A673 (cell line): Measurements from ENCODE around the gene MYO18B.

Experiments
- EZH2 ChIP-seq: fragments of 200-600 bp; sonication (generic); IDR thresholded peaks from 2 replicates; pipeline ENCODE4 v1.6.1; 2017; ENCODE audit warnings: borderline replicate concordance, low read depth, mild to moderate bottlenecking, mixed read lengths, antibody characterized with exemption, low read length; ENCODE audit not compliant: poor library complexity, severe bottlenecking
- TF ChIP-seq, protein P1 (sequence below): fragments of 300-800, 200-600 bp; sonication (generic); conservative IDR thresholded peaks from 2 replicates; pipeline ENCODE4 v1.5.1; 2017; ENCODE audit warnings: low read depth, mild to moderate bottlenecking, antibody characterized with exemption, low read length, moderate library complexity, mixed read lengths

DNA sequence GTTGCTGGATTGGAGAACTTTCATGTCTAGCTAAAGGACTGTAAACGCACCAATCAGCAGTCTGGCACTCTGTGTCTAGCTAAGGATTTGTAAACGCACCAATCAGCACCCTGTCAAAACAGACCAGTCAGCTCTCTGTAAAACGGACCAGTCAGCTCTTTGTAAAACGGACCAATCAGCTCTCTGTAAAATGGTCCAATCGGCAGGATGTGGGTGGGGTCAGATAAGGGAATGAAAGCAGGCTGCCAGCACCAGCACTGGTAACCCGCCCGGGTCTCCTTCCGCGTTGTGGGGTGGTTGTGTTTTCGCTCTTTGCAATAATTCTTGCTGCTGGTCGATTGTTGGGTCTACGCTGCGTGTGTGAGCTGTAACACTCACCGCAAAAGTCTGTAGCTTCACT is 11.3 kb downstream of the MYO18B start:
- TF ChIP-seq, protein P1, sequence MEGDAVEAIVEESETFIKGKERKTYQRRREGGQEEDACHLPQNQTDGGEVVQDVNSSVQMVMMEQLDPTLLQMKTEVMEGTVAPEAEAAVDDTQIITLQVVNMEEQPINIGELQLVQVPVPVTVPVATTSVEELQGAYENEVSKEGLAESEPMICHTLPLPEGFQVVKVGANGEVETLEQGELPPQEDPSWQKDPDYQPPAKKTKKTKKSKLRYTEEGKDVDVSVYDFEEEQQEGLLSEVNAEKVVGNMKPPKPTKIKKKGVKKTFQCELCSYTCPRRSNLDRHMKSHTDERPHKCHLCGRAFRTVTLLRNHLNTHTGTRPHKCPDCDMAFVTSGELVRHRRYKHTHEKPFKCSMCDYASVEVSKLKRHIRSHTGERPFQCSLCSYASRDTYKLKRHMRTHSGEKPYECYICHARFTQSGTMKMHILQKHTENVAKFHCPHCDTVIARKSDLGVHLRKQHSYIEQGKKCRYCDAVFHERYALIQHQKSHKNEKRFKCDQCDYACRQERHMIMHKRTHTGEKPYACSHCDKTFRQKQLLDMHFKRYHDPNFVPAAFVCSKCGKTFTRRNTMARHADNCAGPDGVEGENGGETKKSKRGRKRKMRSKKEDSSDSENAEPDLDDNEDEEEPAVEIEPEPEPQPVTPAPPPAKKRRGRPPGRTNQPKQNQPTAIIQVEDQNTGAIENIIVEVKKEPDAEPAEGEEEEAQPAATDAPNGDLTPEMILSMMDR = no peak
- TF ChIP-seq EZH2 = no peak
